Stimulated activated naive CD8-positive, alpha-beta T cell treated with anti-CD3 and anti-CD28 coated beads, Interleukin-15, Interleukin-2, amounts not matched to agents 100 ng/mL and 50 ng/mL, for 24 hours (primary cell): Measurements from ENCODE around the gene HOXD13.

Source experiments
- H3K27ac Mint-ChIP-seq: one replicate; pipeline ENCODE4 v1.8.0; 2021; ENCODE audit warnings: mild to moderate bottlenecking, mixed read lengths
- H3K27me3 Mint-ChIP-seq: one replicate; pipeline ENCODE4 v1.8.0; 2021; ENCODE audit warnings: mixed read lengths
- H3K36me3 Mint-ChIP-seq: one replicate; pipeline ENCODE4 v1.8.0; 2021; ENCODE audit warnings: low read depth, mixed read lengths
- H3K4me1 Mint-ChIP-seq: one replicate; pipeline ENCODE4 v1.8.0; 2021; ENCODE audit warnings: low read depth, mixed read lengths
- H3K4me3 Mint-ChIP-seq: one replicate; pipeline ENCODE4 v1.8.0; 2021; ENCODE audit warnings: mild to moderate bottlenecking, mixed read lengths
- H3K9me3 Mint-ChIP-seq: one replicate; pipeline ENCODE4 v1.8.0; 2021; ENCODE audit warnings: mixed read lengths

HOXD13 gene

DNA sequence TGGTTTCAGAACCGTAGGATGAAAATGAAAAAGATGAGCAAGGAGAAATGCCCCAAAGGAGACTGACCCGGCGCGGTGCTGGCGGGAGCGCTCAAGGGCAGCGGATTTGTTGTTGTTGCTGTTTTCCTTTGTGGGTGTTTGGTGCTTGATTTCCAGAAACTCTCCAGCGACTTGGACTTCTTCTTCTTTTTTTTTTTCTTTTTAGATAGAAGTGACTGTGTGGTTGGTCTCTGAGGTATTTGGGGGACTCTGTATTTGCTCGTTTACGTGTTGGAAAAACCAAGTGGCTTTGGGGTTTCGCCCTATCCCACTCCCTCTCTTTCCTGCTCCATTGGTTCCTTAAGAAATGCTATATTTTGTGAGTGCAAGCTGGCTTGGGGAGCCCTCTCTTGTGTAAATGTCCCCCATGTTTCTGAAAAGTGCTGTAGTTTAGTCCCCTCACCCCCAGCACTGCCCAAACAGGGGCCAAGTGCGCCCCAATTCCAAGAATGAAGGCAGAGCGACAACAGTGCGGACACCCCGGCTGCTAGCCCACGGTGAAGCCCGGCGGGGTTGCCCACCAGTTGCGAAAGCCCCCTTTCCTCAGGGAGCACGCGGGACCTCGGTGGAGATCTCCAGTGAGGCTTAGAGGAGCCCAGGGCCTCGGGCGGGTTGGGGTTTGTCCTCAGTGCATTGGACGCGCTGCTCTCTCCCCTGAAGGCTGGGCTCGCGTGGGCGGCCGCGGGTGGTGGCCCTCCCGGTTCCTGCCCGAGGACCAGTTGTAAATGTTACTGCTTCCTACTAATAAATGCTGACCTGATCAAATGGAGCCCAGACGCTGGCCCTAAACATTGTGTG lies 31.8 kb downstream of the HOXD13 start:
- H3K4me3 Mint-ChIP-seq: no peak overlapping the region
- no peak overlapping the region for H3K27ac Mint-ChIP-seq
- H3K9me3 Mint-ChIP-seq: no peaks in the 10 kb centered on the region

DNA sequence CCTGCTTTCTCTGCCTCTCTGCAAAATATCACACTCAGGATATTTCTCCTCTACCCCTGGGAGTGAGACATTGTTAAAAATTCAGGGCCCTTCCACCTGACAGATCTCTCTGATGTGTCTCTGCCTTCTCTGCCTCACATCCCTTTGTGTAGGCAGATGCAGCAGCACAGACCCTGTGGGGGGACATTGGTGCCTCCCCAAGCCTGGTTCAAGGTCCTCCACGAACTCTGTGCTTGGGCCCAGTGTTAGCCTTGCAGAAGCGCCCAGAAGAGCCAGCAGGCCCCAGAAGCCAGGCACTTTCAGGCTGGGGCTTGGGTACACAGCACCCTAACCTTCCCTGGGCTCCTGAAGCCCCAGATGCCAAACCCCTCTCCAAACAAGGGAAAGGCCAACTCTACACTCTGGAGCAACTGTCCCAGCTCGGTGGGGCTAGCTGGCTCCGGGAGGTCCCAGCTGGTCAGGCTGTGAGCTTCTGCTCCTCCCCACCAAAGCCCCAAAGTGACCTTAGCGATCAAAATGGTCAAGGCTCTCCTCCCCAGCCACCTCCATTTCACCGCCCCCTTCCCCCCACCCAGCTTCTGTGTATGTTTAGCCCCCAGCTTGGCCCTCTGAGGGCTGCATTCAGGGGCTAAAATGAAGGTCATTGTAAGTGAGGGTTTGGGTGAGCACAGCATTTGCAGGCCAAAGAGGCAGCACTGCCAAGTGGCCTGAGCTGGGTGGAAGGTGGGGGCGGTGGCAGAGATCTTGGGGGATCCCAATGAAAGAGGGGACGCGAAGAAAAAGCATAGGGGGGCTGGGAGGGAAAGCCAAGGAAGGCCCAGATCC lies 32.6 kb downstream of the HOXD13 start:
- no peaks in the 10 kb centered on the region for H3K9me3 Mint-ChIP-seq

More for the DNA sequence above, 31.8 kb downstream of the HOXD13 start:
- Mint-ChIP-seq H3K4me1 (peaks cover 22% of the 10 kb centered on the region), H3K36me3 (no peaks in the 10 kb centered on the region), H3K27me3 (peaks cover 83% of the 10 kb centered on the region)

GRCh38 chr2:176125772-176126054 lies 33.2 kb downstream of the HOXD13 start:
- peaks cover 24% of the 10 kb centered on the region for H3K4me1 Mint-ChIP-seq
- no peak overlapping the region for H3K27ac Mint-ChIP-seq
- no peak overlapping the region for H3K4me3 Mint-ChIP-seq
- peaks cover 71% of the 10 kb centered on the region for H3K27me3 Mint-ChIP-seq
- H3K36me3 Mint-ChIP-seq: peaks cover under 1% of the 10 kb centered on the region
- H3K9me3 Mint-ChIP-seq: no peaks in the 10 kb centered on the region

More for the DNA sequence above, 32.6 kb downstream of the HOXD13 start:
- no peak overlapping the region for H3K4me3 Mint-ChIP-seq
- H3K4me1 Mint-ChIP-seq: peaks cover 22% of the 10 kb centered on the region
- H3K36me3 Mint-ChIP-seq: no peaks in the 10 kb centered on the region
- peaks cover 75% of the 10 kb centered on the region for H3K27me3 Mint-ChIP-seq
- H3K27ac Mint-ChIP-seq: no peak overlapping the region

DNA sequence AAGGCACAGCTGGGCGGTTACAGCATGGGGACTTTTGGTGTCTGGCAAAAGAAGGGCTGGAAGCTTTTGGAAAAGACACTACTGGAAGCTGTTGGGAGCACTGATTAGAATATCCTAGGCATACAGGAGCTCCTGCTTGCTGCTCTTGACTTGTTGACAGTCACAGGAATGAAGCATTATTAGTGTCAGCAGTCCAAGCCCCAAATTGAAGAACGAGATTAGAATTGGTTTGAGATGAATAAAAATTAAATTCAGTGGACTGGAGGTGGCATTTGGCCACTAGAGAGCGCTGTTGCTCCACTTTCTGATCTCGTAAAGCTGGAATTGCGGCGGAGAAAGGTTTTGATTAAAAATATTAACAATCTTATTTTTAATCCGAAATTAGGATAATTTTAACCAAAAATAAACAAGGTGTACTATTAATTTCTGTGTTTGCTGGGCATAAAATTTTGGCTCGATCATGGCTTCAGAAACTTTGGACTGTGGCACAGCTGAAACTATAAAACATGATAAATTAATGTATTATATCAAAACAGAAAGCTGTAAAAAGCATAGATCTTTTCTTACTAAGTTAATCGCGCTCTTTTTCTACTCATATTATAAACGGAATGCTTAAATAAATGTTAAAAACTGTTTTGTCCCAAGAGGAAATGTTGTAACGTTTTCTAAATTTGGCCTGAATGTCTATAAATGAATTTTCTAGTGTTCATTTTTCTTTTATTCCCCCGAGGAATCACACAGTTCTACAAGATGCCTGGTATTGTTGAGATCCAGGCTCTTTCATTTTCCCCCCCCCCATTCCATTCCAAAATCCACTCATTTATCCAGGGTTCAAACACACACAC lies 34.6 kb downstream of the HOXD13 start:
- H3K4me1 Mint-ChIP-seq: peaks cover 36% of the 10 kb centered on the region
- H3K9me3 Mint-ChIP-seq: no peaks in the 10 kb centered on the region
- no peak overlapping the region for H3K4me3 Mint-ChIP-seq
- peaks cover 76% of the 10 kb centered on the region for H3K27me3 Mint-ChIP-seq
- peaks cover 6% of the 10 kb centered on the region for H3K36me3 Mint-ChIP-seq
- no peak overlapping the region for H3K27ac Mint-ChIP-seq

DNA sequence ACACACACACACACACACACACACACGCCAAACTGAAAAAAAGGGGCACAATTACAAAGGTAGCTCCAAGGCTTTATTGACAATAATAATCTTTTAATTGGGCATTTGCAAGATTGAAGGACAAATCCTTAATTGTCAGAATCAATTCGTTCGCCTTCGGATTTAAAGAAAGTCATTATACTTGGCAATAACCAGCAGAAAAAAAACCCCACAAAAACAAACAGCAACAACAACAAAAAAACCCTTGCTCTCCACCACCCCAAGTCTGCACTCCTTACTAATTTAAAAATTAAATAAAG lies 35.2 kb downstream of the HOXD13 start:
- no peak overlapping the region for H3K27ac Mint-ChIP-seq
- no peaks in the 10 kb centered on the region for H3K9me3 Mint-ChIP-seq
- H3K36me3 Mint-ChIP-seq: peaks cover 6% of the 10 kb centered on the region
- H3K4me3 Mint-ChIP-seq: no peak overlapping the region
- H3K27me3 Mint-ChIP-seq: peaks cover 82% of the 10 kb centered on the region
- H3K4me1 Mint-ChIP-seq: peaks cover 40% of the 10 kb centered on the region

DNA sequence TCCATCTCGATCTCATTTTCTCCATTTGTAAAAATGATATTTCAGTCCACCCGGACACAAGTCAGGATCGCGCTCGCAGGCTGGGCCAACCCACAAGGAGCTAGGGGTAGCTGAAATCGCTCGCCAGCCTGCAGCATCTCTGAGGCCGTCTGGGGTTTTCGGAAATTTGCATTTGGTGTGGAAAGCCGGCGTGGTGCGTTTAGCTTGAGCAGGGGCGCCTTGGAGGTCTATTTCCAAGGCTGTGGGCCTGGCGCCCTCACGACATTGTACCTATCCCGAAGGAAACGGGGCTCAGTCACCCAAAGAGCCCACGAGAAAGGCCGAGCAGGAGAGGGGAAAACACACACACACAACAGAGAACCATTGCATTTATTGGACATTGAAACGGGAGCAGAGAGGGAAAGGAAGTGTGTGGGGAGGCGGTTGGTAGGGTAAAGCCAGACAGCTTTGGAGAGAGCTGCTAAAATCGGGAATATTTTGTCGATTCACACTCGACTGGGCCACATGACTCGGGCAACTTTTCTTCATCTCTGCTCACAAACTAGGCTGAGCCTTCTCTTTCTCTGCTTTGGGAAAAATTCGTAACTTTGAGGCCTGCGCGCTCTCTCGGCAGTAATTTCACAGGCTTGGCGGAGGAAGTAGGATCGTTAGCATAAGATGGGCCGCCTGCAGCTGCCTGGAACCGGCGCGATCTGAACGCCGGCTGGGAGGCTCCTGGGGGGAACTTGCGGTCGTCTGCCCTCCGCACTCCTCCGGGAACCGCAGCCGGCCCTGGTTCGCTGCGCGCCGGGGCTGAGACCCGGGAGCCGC lies 35.9 kb downstream of the HOXD13 start:
- peak overlapping the region; percentile 24 for H3K27ac Mint-ChIP-seq
- peak overlapping the region; percentile 50 for H3K4me3 Mint-ChIP-seq
- H3K4me1 Mint-ChIP-seq: peaks cover 40% of the 10 kb centered on the region
- H3K36me3 Mint-ChIP-seq: peaks cover 6% of the 10 kb centered on the region
- no peaks in the 10 kb centered on the region for H3K9me3 Mint-ChIP-seq
- peaks cover 87% of the 10 kb centered on the region for H3K27me3 Mint-ChIP-seq

- Mint-ChIP-seq H3K4me3 (peak within 1 kb of the TSS; percentile 59), H3K36me3 (peaks cover 6% of the 10 kb centered on the region), H3K27ac (peak within 1 kb of the TSS; percentile 61), H3K4me1 (peaks cover 34% of the 10 kb centered on the region), H3K27me3 (peaks cover 87% of the 10 kb centered on the region), H3K9me3 (no peaks in the 10 kb centered on the region)
These were observed 36.7 kb downstream of the HOXD13 start, which contains the start of gene HOXD8 for GRCh38 chr2:176128982-176129796. TSS of gene HOXD8 (plus strand) at chr2:176129705. CDS start at chr2:176130367, 662 bp downstream.

- Mint-ChIP-seq H3K4me3 (peak overlapping the region; percentile 30), H3K36me3 (peaks cover 6% of the 10 kb centered on the region), H3K27me3 (peaks cover 87% of the 10 kb centered on the region)
These were observed 37.3 kb downstream of the HOXD13 start for GRCh38 chr2:176129813-176130146.

GRCh38 chr2:176130147-176130956 lies 37.8 kb downstream of the HOXD13 start:
- Mint-ChIP-seq H3K36me3 (peaks cover 6% of the 10 kb centered on the region), H3K4me1 (peaks cover 34% of the 10 kb centered on the region), H3K4me3 (peak overlapping the region; percentile 59), H3K27ac (peak overlapping the region; percentile 75), H3K9me3 (no peaks in the 10 kb centered on the region), H3K27me3 (peaks cover 89% of the 10 kb centered on the region)

More at GRCh38 chr2:176129813-176130146, 37.3 kb downstream of the HOXD13 start:
- Mint-ChIP-seq H3K4me1 (peaks cover 34% of the 10 kb centered on the region), H3K9me3 (no peaks in the 10 kb centered on the region), H3K27ac (no peak overlapping the region)

DNA sequence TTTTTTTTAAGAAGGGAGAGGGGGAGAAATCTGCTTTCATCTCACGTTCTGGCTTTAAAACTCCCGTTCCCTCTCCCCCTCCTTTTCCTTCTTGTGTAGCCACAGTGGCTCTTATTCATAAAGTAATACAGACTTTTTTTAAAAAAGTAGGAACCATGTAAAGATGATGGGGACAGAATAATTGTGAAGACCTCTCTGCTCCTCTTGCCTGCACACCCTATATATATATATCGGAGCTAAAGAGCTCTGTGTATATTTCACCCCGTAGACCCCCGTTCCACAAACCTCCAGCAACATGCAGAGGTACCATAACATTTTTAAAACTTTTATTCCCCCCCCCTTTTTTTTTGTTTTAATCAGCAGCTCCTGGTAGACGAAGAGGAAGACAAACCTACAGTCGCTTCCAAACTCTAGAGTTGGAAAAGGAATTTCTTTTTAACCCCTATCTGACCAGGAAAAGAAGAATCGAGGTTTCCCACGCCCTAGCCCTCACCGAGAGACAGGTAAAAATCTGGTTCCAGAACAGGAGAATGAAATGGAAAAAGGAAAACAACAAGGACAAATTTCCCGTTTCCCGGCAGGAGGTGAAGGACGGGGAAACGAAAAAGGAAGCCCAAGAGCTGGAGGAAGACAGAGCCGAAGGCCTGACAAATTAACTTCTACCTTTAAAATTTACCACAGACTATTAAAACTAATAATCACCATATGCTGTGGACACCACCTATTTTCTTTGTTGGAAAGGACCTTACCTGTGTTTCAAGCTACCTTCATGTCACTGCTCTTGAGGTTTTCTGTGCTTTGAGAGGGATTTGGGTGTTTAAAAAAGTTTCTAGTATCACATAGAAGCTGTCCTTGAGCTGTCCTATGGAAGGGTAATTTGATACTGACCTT lies 38.7 kb downstream of the HOXD13 start:
- H3K9me3 Mint-ChIP-seq: no peaks in the 10 kb centered on the region
- H3K36me3 Mint-ChIP-seq: peaks cover 6% of the 10 kb centered on the region
- H3K4me1 Mint-ChIP-seq: peaks cover 40% of the 10 kb centered on the region
- peak overlapping the region; percentile 75 for H3K27ac Mint-ChIP-seq
- H3K4me3 Mint-ChIP-seq: peak overlapping the region; percentile 59
- H3K27me3 Mint-ChIP-seq: peaks cover 89% of the 10 kb centered on the region

DNA sequence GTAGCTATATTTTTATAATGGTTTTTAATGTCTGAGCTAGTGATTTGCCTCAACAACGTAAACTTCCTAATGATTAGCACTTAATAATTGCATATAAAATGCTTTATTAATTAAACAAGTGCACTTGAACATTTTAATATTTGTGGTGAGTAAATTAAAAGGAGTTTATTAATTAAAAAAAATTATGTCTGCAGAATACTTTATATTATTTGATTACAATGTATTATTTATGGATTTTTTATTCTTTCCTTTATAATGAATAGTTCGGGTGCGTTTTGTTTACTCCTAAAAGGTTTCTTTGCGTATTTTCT lies 39.3 kb downstream of the HOXD13 start:
- Mint-ChIP-seq H3K27me3 (peaks cover 84% of the 10 kb centered on the region), H3K27ac (no peak overlapping the region), H3K4me3 (peak overlapping the region; percentile 80), H3K9me3 (no peaks in the 10 kb centered on the region), H3K4me1 (peaks cover 40% of the 10 kb centered on the region), H3K36me3 (peaks cover 6% of the 10 kb centered on the region)
